ENCODE data around the gene OR2L3.

OR2L3 gene, protein sequence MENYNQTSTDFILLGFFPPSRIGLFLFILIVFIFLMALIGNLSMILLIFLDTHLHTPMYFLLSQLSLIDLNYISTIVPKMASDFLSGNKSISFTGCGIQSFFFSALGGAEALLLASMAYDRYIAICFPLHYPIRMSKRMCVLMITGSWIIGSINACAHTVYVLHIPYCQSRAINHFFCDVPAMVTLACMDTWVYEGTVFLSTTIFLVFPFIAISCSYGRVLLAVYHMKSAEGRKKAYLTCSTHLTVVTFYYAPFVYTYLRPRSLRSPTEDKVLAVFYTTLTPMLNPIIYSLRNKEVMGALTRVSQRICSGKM

DNA sequence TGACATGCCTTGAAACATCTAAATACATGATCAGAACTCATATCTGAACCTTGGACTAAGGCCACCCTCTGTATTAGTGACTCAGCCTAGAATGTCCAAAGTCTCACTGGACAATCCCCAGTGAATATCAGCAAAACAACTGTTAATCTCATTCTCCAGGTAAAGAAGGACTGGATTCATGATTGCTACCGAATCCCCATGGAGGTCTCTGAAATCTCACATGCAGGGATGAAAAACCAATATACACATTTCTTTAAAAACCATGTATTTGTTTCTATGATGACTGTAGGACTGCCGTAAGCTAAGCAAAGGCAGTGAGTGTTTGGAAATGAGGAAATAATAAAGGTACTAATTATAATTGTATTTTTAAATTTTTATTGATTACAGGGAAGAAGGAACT, at the start of gene OR2L3:
OR2L3 (plus strand) TSS at position 301 of the 400 bp plus-strand sequence. CDS start 13,846 bp downstream, outside the sequence.
- ChIA-PET CTCF (no interaction called here), POLR2A (no interaction called here)
- no peak for DNase-seq (ENCODE audit: extremely low spot score)
- TF ChIP-seq CTBP1 (IDR thresholded peaks at IDR 0.05; ENCODE audit: borderline replicate concordance) (no peak), FOXK2 (IDR thresholded peaks at IDR 0.05) (no peak), L3MBTL2 (conservative IDR thresholded peaks at IDR 0.05) (no peak), SUZ12 (IDR thresholded peaks at IDR 0.05) (no peak), FOXA1 (IDR thresholded peaks at IDR 0.05) (no peak), FOXM1 (IDR thresholded peaks at IDR 0.05; ENCODE audit: borderline replicate concordance) (no peak), SP1 (IDR thresholded peaks at IDR 0.05) (no peak), ARNT (IDR thresholded peaks at IDR 0.05) (no peak)
- TF ChIP-seq, protein P1, sequence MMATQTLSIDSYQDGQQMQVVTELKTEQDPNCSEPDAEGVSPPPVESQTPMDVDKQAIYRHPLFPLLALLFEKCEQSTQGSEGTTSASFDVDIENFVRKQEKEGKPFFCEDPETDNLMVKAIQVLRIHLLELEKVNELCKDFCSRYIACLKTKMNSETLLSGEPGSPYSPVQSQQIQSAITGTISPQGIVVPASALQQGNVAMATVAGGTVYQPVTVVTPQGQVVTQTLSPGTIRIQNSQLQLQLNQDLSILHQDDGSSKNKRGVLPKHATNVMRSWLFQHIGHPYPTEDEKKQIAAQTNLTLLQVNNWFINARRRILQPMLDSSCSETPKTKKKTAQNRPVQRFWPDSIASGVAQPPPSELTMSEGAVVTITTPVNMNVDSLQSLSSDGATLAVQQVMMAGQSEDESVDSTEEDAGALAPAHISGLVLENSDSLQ (IDR thresholded peaks at IDR 0.05) = no peak

DNA sequence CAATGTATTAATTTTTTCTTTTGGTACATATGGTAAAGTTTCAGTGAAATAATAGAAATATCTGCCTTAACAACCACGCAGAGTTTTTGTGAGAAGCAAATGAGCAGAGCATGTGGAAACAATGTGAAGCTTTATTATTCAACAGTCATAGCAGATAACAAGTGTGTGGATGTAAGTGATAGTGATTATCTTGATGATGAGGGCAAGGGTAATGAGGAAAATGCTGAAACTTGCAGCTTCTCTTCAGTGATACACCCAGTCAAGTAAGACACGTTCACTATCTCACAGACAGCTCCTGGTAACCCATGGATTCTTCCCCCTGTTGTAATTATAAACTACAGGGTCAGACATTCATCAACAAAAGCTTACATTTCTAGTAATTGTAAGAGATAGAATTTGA, 47.8 kb upstream of the OR2L3 start:
- ChIA-PET CTCF (no interaction called here), POLR2A (no interaction called here)
- TF ChIP-seq CTBP1 (IDR thresholded peaks at IDR 0.05; ENCODE audit: borderline replicate concordance) (no peak), BHLHE40 (IDR thresholded peaks at IDR 0.05; ENCODE audit: borderline replicate concordance) (no peak), ZNF384 (IDR thresholded peaks at IDR 0.05) (no peak), ARNT (IDR thresholded peaks at IDR 0.05) (no peak), SUZ12 (IDR thresholded peaks at IDR 0.05) (no peak), ELF4 (IDR thresholded peaks at IDR 0.05) (no peak), TARDBP (IDR thresholded peaks at IDR 0.05) (no peak), LEF1 (IDR thresholded peaks at IDR 0.05; ENCODE audit: borderline replicate concordance) (no peak), NFRKB (IDR thresholded peaks at IDR 0.05) (no peak), FOXK2 (IDR thresholded peaks at IDR 0.05) (no peak), FOXA1 (IDR thresholded peaks at IDR 0.05) (no peak), SP1 (IDR thresholded peaks at IDR 0.05) (no peak), FOXM1 (IDR thresholded peaks at IDR 0.05; ENCODE audit: borderline replicate concordance) (no peak), L3MBTL2 (conservative IDR thresholded peaks at IDR 0.05) (no peak), HDGF (IDR thresholded peaks at IDR 0.05; ENCODE audit: borderline replicate concordance) (no peak)
- TF ChIP-seq, protein P1 (IDR thresholded peaks at IDR 0.05) = no peak

DNA sequence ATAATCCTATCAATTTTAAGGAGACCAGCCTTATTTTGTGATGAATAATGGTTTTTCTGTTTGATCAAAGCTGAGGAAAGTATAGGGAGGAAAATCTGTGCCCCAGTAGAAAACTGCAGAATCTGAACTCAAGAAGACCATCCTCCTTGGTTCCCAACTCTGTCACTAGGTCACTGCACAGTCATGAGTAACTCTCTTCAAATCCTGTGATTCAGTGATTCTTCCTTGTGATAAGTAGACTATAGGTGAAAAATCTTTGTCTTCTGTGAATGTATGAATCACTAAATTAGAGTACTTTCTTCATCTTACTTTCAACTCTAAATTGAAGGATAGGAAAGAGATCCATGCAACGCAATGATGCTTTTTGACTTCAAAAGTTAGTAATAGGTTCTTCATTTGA, 46.5 kb upstream of the OR2L3 start:
- CTCF ChIA-PET = no interaction called here
- TF ChIP-seq LEF1 (IDR thresholded peaks at IDR 0.05; ENCODE audit: borderline replicate concordance) = no peak
- TF ChIP-seq BHLHE40 (IDR thresholded peaks at IDR 0.05; ENCODE audit: borderline replicate concordance) = no peak
- no peak for TF ChIP-seq FOXM1 (IDR thresholded peaks at IDR 0.05; ENCODE audit: borderline replicate concordance)
- no peak for TF ChIP-seq TARDBP (IDR thresholded peaks at IDR 0.05)
- no peak for TF ChIP-seq FOXK2 (IDR thresholded peaks at IDR 0.05)
- TF ChIP-seq CTBP1 (IDR thresholded peaks at IDR 0.05; ENCODE audit: borderline replicate concordance) = no peak
- TF ChIP-seq ZNF384 (IDR thresholded peaks at IDR 0.05) = no peak
- TF ChIP-seq FOXA1 (IDR thresholded peaks at IDR 0.05) = no peak
- TF ChIP-seq HDGF (IDR thresholded peaks at IDR 0.05; ENCODE audit: borderline replicate concordance) = no peak
- no peak for TF ChIP-seq SP1 (IDR thresholded peaks at IDR 0.05)
- POLR2A ChIA-PET = no interaction called here

More for the DNA sequence above, 47.8 kb upstream of the OR2L3 start:
- no peak for DNase-seq (ENCODE audit: extremely low spot score)

DNA sequence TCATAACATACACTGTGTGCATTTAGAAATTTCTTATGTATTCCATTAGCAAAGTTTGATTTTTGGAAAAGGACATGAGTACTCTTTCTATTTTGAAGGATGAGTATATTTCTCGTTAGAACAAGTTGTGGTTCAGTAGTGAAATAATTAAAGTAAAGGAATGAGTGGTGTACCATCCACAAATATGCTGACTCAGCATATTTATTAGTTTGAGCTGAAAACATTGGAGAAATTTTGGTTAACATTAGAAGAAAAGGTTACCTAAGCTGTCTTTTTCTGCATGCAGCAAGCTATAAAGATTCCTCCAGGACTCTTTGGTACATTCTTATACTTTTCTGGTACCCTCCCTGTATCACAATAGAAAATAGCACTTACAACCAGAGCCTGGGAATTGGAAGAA, 38.9 kb upstream of the OR2L3 start:
- no peak for DNase-seq (ENCODE audit: extremely low spot score)
- ChIA-PET POLR2A (no interaction called here), CTCF (no interaction called here)
- no peak for TF ChIP-seq LEF1 (IDR thresholded peaks at IDR 0.05; ENCODE audit: borderline replicate concordance)
- TF ChIP-seq CTBP1 (IDR thresholded peaks at IDR 0.05; ENCODE audit: borderline replicate concordance) = no peak
- TF ChIP-seq BHLHE40 (IDR thresholded peaks at IDR 0.05; ENCODE audit: borderline replicate concordance) = no peak
- no peak for TF ChIP-seq ELF4 (IDR thresholded peaks at IDR 0.05)
- TF ChIP-seq FOXK2 (IDR thresholded peaks at IDR 0.05) = no peak
- TF ChIP-seq TARDBP (IDR thresholded peaks at IDR 0.05) = no peak
- TF ChIP-seq, protein P1 (IDR thresholded peaks at IDR 0.05) = no peak
- TF ChIP-seq FOXA1 (IDR thresholded peaks at IDR 0.05) = no peak
- no peak for TF ChIP-seq ARNT (IDR thresholded peaks at IDR 0.05)
- TF ChIP-seq ZNF384 (IDR thresholded peaks at IDR 0.05) = no peak
- TF ChIP-seq L3MBTL2 (conservative IDR thresholded peaks at IDR 0.05) = no peak
- TF ChIP-seq NFRKB (IDR thresholded peaks at IDR 0.05) = no peak
- no peak for TF ChIP-seq SUZ12 (IDR thresholded peaks at IDR 0.05)
- TF ChIP-seq HDGF (IDR thresholded peaks at IDR 0.05; ENCODE audit: borderline replicate concordance) = no peak
- TF ChIP-seq FOXM1 (IDR thresholded peaks at IDR 0.05; ENCODE audit: borderline replicate concordance) = no peak
- no peak for TF ChIP-seq SP1 (IDR thresholded peaks at IDR 0.05)

More for the DNA sequence above, 46.5 kb upstream of the OR2L3 start:
- DNase-seq (ENCODE audit: extremely low spot score) = no peak

DNA sequence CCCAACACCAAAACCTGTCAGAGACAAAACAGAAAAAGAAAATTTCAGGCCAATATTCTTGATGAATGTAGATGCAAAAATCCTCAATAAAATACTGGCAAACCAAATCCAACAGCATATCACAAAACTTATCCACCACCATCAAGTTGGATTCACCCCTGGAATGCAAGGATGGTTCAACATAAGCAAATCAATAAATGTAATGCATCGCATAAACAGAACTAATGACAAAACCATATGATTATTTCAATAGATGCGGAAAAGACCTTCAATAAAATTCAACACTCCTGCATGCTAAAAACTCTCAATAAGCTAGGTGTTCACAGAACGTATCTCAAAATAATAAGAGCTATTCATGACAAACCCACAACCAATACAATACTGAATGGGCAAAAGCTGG, 37.0 kb upstream of the OR2L3 start:
- POLR2A ChIA-PET = no interaction called here
- no peak for DNase-seq (ENCODE audit: extremely low spot score)

More for the DNA sequence above, 37.0 kb upstream of the OR2L3 start:
- CTCF ChIA-PET = no interaction called here
- TF ChIP-seq NFRKB (IDR thresholded peaks at IDR 0.05) (no peak), ELF4 (IDR thresholded peaks at IDR 0.05) (no peak), LEF1 (IDR thresholded peaks at IDR 0.05; ENCODE audit: borderline replicate concordance) (no peak)
- TF ChIP-seq, protein P1 (IDR thresholded peaks at IDR 0.05) = no peak
